RWPE1 (cell line): Measurements from ENCODE around the gene ASXL2.

Experiments
- CTCF ChIA-PET: fragments of 350-600 bp; sonication (Branson Sonifier 250); formaldehyde crosslinking; extraction: SDS; loops from one replicate; lab custom pipeline; 2021; lab: Yijun Ruan, JAX
- POLR2A ChIA-PET: fragments of 400-600 bp; formaldehyde crosslinking; extraction: SDS; loops from one replicate; lab custom pipeline; 2020; ENCODE audit warnings: antibody characterized with exemption; ENCODE audit not compliant: low non-redundant PET; lab: Yijun Ruan, JAX
- DNase-seq: peaks from one replicate; pipeline ENCODE4 v3.0.0; 2012; ENCODE audit warnings: low spot score
- H3K27ac ChIP-seq: fragments of 450-650 bp; 2 replicates; pipeline ENCODE4 v1.5.1; 2017
- TF ChIP-seq, protein P1 (sequence below): fragments of 450-650 bp; conservative IDR thresholded peaks from 2 replicates; pipeline ENCODE4 v1.5.1; 2017; ENCODE audit warnings: low read depth, mild to moderate bottlenecking

The ASXL2 gene

GRCh38 chr2:25735835-25736234, 142.5 kb downstream of the ASXL2 start:
- DNase-seq = no peak
- TF ChIP-seq, protein P1, sequence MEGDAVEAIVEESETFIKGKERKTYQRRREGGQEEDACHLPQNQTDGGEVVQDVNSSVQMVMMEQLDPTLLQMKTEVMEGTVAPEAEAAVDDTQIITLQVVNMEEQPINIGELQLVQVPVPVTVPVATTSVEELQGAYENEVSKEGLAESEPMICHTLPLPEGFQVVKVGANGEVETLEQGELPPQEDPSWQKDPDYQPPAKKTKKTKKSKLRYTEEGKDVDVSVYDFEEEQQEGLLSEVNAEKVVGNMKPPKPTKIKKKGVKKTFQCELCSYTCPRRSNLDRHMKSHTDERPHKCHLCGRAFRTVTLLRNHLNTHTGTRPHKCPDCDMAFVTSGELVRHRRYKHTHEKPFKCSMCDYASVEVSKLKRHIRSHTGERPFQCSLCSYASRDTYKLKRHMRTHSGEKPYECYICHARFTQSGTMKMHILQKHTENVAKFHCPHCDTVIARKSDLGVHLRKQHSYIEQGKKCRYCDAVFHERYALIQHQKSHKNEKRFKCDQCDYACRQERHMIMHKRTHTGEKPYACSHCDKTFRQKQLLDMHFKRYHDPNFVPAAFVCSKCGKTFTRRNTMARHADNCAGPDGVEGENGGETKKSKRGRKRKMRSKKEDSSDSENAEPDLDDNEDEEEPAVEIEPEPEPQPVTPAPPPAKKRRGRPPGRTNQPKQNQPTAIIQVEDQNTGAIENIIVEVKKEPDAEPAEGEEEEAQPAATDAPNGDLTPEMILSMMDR = no peak
- H3K27ac ChIP-seq = no peak overlapping the region
- ChIA-PET CTCF (interaction anchor here (0.6 kb wide), 1 partner anchor 22 kb away, joined by 4 read pairs; no protein-coding TSS in a partner anchor), POLR2A (no interaction called here)

DNA sequence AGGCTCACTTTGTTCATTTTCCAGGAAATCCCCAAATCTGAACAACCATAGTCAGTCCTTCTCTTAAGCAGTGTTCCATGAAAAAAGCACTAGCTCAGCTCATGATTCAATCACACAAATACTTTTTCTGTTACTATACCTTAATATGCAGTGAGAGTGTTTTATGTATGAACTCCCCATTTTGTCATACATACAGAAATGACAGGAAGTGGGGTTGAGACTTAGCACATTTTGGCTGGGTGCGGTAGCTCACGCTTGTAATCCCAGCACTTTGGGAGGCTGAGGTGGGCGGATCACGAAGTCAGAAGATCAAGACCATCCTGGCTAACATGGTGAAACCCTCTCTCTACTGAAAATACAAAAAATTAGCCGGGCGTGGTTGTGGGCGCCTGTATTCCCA, 149.7 kb downstream of the ASXL2 start:
- ChIA-PET POLR2A (no interaction called here), CTCF (interaction anchor here (0.5 to 0.6 kb wide), 3 partner anchors 28 to 122 kb away, joined by 3 read pairs; no protein-coding TSS in a partner anchor)

DNA sequence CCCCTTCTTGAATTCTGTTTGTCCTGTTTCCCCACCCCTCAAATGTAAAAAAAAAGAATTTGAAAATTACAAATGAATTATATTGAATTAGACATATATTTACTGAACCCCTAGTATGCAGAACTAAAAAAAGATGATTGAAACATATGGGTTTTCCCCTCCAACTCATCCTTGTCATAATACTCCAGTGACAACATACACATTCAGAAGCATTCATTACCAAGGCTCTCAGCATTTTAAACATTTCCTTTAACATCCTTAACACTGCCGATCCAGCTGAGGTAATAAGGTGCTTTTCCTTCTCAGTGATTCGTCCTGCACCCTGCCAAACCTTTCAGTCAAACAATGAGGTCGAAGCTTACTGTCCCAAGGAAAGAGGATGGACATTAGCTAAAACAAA, 151.8 kb downstream of the ASXL2 start:
- ChIA-PET POLR2A (no interaction called here), CTCF (interaction anchor here (1.1 kb wide), 1 partner anchor 14 kb away, joined by 3 read pairs; no protein-coding TSS in a partner anchor)
- no peak for DNase-seq
- TF ChIP-seq, protein P1 = no peak
- no peak overlapping the region for H3K27ac ChIP-seq

More for the DNA sequence above, 149.7 kb downstream of the ASXL2 start:
- TF ChIP-seq, protein P1 = no peak
- no peak for DNase-seq
- H3K27ac ChIP-seq = no peak overlapping the region

DNA sequence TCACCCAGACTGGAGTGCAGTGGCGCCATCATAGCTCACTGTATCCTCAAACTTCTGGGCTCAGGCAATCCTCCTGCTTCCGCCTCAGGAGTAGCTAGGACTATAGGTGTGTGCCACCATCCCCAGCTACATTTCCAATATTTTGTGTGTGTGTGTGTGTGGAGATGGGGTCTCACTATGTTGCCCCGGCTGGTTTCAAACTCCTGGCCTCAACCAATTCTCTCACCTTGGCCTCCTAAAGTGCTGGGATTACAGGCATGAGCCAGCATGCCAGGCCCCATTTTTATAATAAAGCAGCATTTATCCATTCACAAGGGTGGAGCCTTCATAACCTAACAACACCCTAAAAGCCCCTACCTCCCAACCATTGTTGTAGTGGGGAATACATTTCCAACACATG, 152.4 kb downstream of the ASXL2 start:
- TF ChIP-seq, protein P1 = no peak
- CTCF ChIA-PET = interaction anchor here (1.1 kb wide), 1 partner anchor 15 kb away, joined by 3 read pairs; no protein-coding TSS in a partner anchor
- no peak overlapping the region for H3K27ac ChIP-seq
- no peak for DNase-seq
- POLR2A ChIA-PET = no interaction called here

- no peak overlapping the region for H3K27ac ChIP-seq
- TF ChIP-seq, protein P1 = no peak
- no peak for DNase-seq
- ChIA-PET POLR2A (no interaction called here), CTCF (no interaction called here)
Observed at GRCh38 chr2:25724756-25725155, 153.5 kb downstream of the ASXL2 start.

- TF ChIP-seq, protein P1 = no peak
- DNase-seq = no peak
- POLR2A ChIA-PET = no interaction called here
- H3K27ac ChIP-seq = no peak overlapping the region
- CTCF ChIA-PET = no interaction called here
Observed at GRCh38 chr2:25722224-25722623, 156.1 kb downstream of the ASXL2 start.
